CD14-positive monocyte (primary cell): ENCODE data around the gene DPPA5. TPM values are rescaled to one million over a fixed set of nuclear protein-coding genes. Genes with fewer than 3 reads are reported as not detected.

Experiments used
- DNase-seq, 3 donors: peaks; one replicate each; pipeline ENCODE4 v3.0.0-alpha.2; 2011 to 2022
- H2AFZ ChIP-seq: 2 replicates; pipeline ENCODE4 v1.6.0; 2012; ENCODE audit warnings: mild to moderate bottlenecking, low read depth, low read length, inconsistent platforms; ENCODE audit not compliant: insufficient read depth, poor library complexity, severe bottlenecking
- H3K27ac ChIP-seq, 2 donors: 1 replicate in 1 of 2; 2 replicates in 1 of 2; pipeline ENCODE4 v1.5.1; 2012 to 2013; ENCODE audit warnings: low read length in 2 of 2, control low read depth in 1 of 2, inconsistent platforms in 1 of 2, low read depth in 1 of 2, mild to moderate bottlenecking in 1 of 2
- H3K27me3 ChIP-seq, 2 donors: one replicate each; pipeline versions ENCODE4 v1.6.0 to v1.6.1; 2011 to 2013; ENCODE audit warnings: low read length in 2 of 2; ENCODE audit not compliant: control insufficient read depth in 2 of 2, insufficient read depth in 2 of 2
- H3K36me3 ChIP-seq, 2 donors: replicated peaks in 1 of 2; 1 replicate in 1 of 2; 2 replicates in 1 of 2; pipeline versions ENCODE4 v1.5.1 to v1.6.1; 2012 to 2013; ENCODE audit warnings: low read length in 2 of 2, control low read depth in 1 of 2, inconsistent platforms in 1 of 2, mild to moderate bottlenecking in 1 of 2; ENCODE audit not compliant: insufficient read depth in 2 of 2, control insufficient read depth in 1 of 2
- H3K4me1 ChIP-seq, 2 donors: 1 replicate in 1 of 2; 2 replicates in 1 of 2; pipeline versions ENCODE4 v1.5.1 to v1.6.1; 2012 to 2013; ENCODE audit warnings: low read length in 2 of 2, control low read depth in 1 of 2, inconsistent platforms in 1 of 2, mild to moderate bottlenecking in 1 of 2, moderate library complexity in 1 of 2; ENCODE audit not compliant: insufficient read depth in 2 of 2, control insufficient read depth in 1 of 2
- H3K4me2 ChIP-seq: replicated peaks from 2 replicates; pipeline ENCODE3; 2012; ENCODE audit warnings: low read length, moderate library complexity, mild to moderate bottlenecking; ENCODE audit not compliant: poor library complexity, severe bottlenecking; ENCODE audit errors: extremely low read depth
- H3K4me3 ChIP-seq, 3 experiments: fragments of 200-600 bp in 1 of 3; sonication (generic) in 1 of 3; replicated peaks in 1 of 3; 1 replicate in 2 of 3; 2 replicates in 1 of 3; pipeline ENCODE4 v1.5.1; 2011 to 2013; ENCODE audit warnings: low read length in 3 of 3, mild to moderate bottlenecking in 3 of 3, control low read depth in 2 of 3, low read depth in 2 of 3, inconsistent platforms in 1 of 3, moderate library complexity in 1 of 3
- H3K79me2 ChIP-seq: 2 replicates; pipeline ENCODE4 v1.6.0; 2012; ENCODE audit warnings: mild to moderate bottlenecking, control low read depth, inconsistent platforms, low read length, moderate library complexity; ENCODE audit not compliant: insufficient read depth
- H3K9ac ChIP-seq: 2 replicates; pipeline ENCODE4 v1.6.0; 2017; ENCODE audit warnings: low read length, mild to moderate bottlenecking; ENCODE audit not compliant: insufficient read depth, poor library complexity, severe bottlenecking
- H3K9me3 ChIP-seq, 2 donors: replicated peaks in 1 of 2; 1 replicate in 1 of 2; 2 replicates in 1 of 2; pipeline versions ENCODE4 v1.5.1 to v1.6.1; 2012 to 2013; ENCODE audit warnings: low read length in 2 of 2, control low read depth in 1 of 2; ENCODE audit not compliant: control insufficient read depth in 1 of 2, insufficient read depth in 1 of 2
- H4K20me1 ChIP-seq: 2 replicates; pipeline ENCODE4 v1.6.0; 2012; ENCODE audit warnings: mild to moderate bottlenecking, low read length, control low read depth, moderate library complexity; ENCODE audit not compliant: insufficient read depth
- H3K27ac Mint-ChIP-seq, 7 donors: one replicate each; pipeline ENCODE4 v1.8.0; 2020; ENCODE audit warnings: mild to moderate bottlenecking in 7 of 7, mixed read lengths in 7 of 7, moderate library complexity in 6 of 7, inconsistent platforms in 2 of 7
- H3K27me3 Mint-ChIP-seq, 3 donors: one replicate each; pipeline ENCODE4 v1.8.0; 2021 to 2022; ENCODE audit warnings: low read depth in 3 of 3, mild to moderate bottlenecking in 3 of 3, mixed read lengths in 3 of 3, moderate library complexity in 3 of 3, inconsistent platforms in 1 of 3
- H3K36me3 Mint-ChIP-seq, 2 donors: one replicate each; pipeline ENCODE4 v1.8.0; 2020; ENCODE audit warnings: mixed read lengths in 2 of 2, inconsistent platforms in 1 of 2, mild to moderate bottlenecking in 1 of 2
- H3K4me1 Mint-ChIP-seq: one replicate; pipeline ENCODE4 v1.8.0; 2020; ENCODE audit warnings: mild to moderate bottlenecking, mixed read lengths
- H3K4me3 Mint-ChIP-seq, 2 donors: one replicate each; pipeline ENCODE4 v1.8.0; 2020; ENCODE audit warnings: mild to moderate bottlenecking in 2 of 2, mixed read lengths in 2 of 2, moderate library complexity in 1 of 2
- H3K9me3 Mint-ChIP-seq, 7 donors: one replicate each; pipeline ENCODE4 v1.8.0; 2020 to 2022; ENCODE audit warnings: mixed read lengths in 7 of 7, mild to moderate bottlenecking in 6 of 7, moderate library complexity in 6 of 7, inconsistent platforms in 2 of 7
- CTCF ChIP-seq: fragments of 200-600 bp; IDR thresholded peaks from one replicate; pipeline ENCODE4 v1.8.0; 2022; ENCODE audit warnings: antibody characterized with exemption, mild to moderate bottlenecking
- WGBS: methylation state at CpG from one replicate; pipeline ENCODE4 v1.1.5; 2013; ENCODE audit warnings: missing lambda C conversion rate; ENCODE audit not compliant: insufficient coverage; 5-methylcytosine and 5-hydroxymethylcytosine counted together
- intact Hi-C, 2 donors: fragments of 100-400 bp; cut with micrococcal nuclease; formaldehyde crosslinking; loops; one replicate each; pipeline versions ENCODE4 v1.15.0 to v1.15.1; 2023
- polyA plus RNA-seq, 3 donors: library from polyadenylated mRNA; depleted of rRNA in 1 of 3; unstranded in 2 of 3; stranded (reverse) in 1 of 3; fragments of 300-500 nt in 2 of 3; fragments of >200 nt in 1 of 3; fragmentation: Illumina TruSeq in 2 of 3; gene quantifications; 1 replicate in 2 of 3; 2 replicates in 1 of 3; pipeline ENCODE4 v1.2.3, GENCODE V29; 2012 to 2021

DPPA5 gene
- polyA plus RNA-seq, 3 donors = not detected

- H3K9me3 Mint-ChIP-seq = peaks cover 0 to 8% (median 5%) of the 10 kb centered on the region in 7 donors
- H2AFZ ChIP-seq = no peak overlapping the region
Measured at GRCh38 chr6:73395875-73396274, 41.8 kb upstream of the DPPA5 start.

GRCh38 chr6:73394577-73395354 lies 40.7 kb upstream of the DPPA5 start, which contains the start of gene DDX43:
TSS of gene DDX43 (plus strand) at chr6:73394828. CDS start at chr6:73394906, 78 bp downstream.
- Mint-ChIP-seq H3K27me3 (peaks cover 0 to 2% (median 0%) of the 10 kb centered on the region in 3 donors), H3K9me3 (peaks cover 0 to 8% (median 5%) of the 10 kb centered on the region in 7 donors), H3K36me3 (no peaks in the 10 kb centered on the region), H3K4me1 (peaks cover 8% of the 10 kb centered on the region), H3K27ac (peak within 1 kb of the TSS in 6 of 7 donors; percentile 15 to 98 (median 92)), H3K4me3 (peak within 1 kb of the TSS; percentile 80 to 86)
- Histone ChIP-seq H2AFZ (no peak within 1 kb of the TSS), H3K79me2 (no peaks in the 10 kb centered on the region), H3K9ac (no peak within 1 kb of the TSS), H3K4me3 (peak within 1 kb of the TSS in 1 of 3 experiments; percentile 14), H4K20me1 (no peaks in the 10 kb centered on the region), H3K36me3 (no peaks in the 10 kb centered on the region), H3K27ac (peak within 1 kb of the TSS in 1 of 2 donors; percentile 27), H3K4me1 (no peaks in the 10 kb centered on the region), H3K27me3 (no peaks in the 10 kb centered on the region), H3K9me3 (peaks cover 0 to 11% of the 10 kb centered on the region in 2 donors), H3K4me2 (no peak within 1 kb of the TSS)
- intact Hi-C loops = no loop called here
- no peak for TF ChIP-seq CTCF
- 76% methylated on average over 25 of the region's 54 CpGs for WGBS
- peak; percentile 29 to 74 (median 67) for DNase-seq

More at GRCh38 chr6:73395875-73396274, 41.8 kb upstream of the DPPA5 start:
- intact Hi-C loops = no loop called here
- no peak overlapping the region for H3K27ac ChIP-seq
- H3K27me3 Mint-ChIP-seq = peaks cover 0 to 2% (median 0%) of the 10 kb centered on the region in 3 donors
- H3K4me2 ChIP-seq = no peak overlapping the region
- no peak overlapping the region for H3K4me3 ChIP-seq
- H3K9ac ChIP-seq = no peak overlapping the region
- H3K79me2 ChIP-seq = no peaks in the 10 kb centered on the region
- H3K36me3 ChIP-seq = no peaks in the 10 kb centered on the region
- WGBS = 100% methylated on average over 1 of the region's 10 CpGs
- H3K4me3 Mint-ChIP-seq = no peak overlapping the region
- H3K36me3 Mint-ChIP-seq = no peaks in the 10 kb centered on the region
- no peak for DNase-seq
- peaks cover 0 to 11% of the 10 kb centered on the region in 2 donors for H3K9me3 ChIP-seq
- no peaks in the 10 kb centered on the region for H3K4me1 ChIP-seq
- peaks cover 8% of the 10 kb centered on the region for H3K4me1 Mint-ChIP-seq
- no peak for TF ChIP-seq CTCF
- H4K20me1 ChIP-seq = no peaks in the 10 kb centered on the region
- no peak overlapping the region for H3K27ac Mint-ChIP-seq
- H3K27me3 ChIP-seq = no peaks in the 10 kb centered on the region
